Lung microvascular endothelial cell (primary cell): ENCODE data around the gene PTPRCAP. TPM values are rescaled to one million over a fixed set of nuclear protein-coding genes. Genes with fewer than 3 reads are reported as not detected.
"Not testable (repeated sequence)": the region's sequence is repeated elsewhere in the genome, so short reads cannot be mapped to it uniquely, and the experiment has no call there.

ENCODE experiments used
- DNase-seq, 2 donors: peaks; one replicate each; pipeline versions ENCODE4 v3.0.0 to v3.0.0-alpha.2; 2010; ENCODE audit warnings: low read depth in 2 of 2
- total RNA-seq: library from RNA; depleted of rRNA; stranded (reverse); fragments of >200 nt; gene quantifications from 2 replicates; pipeline ENCODE4 v1.2.1, GENCODE V29; 2014

PTPRCAP gene
- total RNA-seq, 1 donor from 2014 or later: 0.20 TPM

GRCh38 chr11:67410984-67411784, 26.3 kb downstream of the PTPRCAP start:
- DNase-seq: no peak

GRCh38 chr11:67410369-67410831, 27.1 kb downstream of the PTPRCAP start:
- DNase-seq: no peak

GRCh38 chr11:67409781-67410368, 27.6 kb downstream of the PTPRCAP start:
- no peak for DNase-seq

- no peak for DNase-seq
Measured at GRCh38 chr11:67409261-67409666, 28.2 kb downstream of the PTPRCAP start.

- DNase-seq: no peak
Measured at GRCh38 chr11:67408437-67409200, 28.9 kb downstream of the PTPRCAP start.

GRCh38 chr11:67407688-67408163, 29.8 kb downstream of the PTPRCAP start:
- no peak for DNase-seq

- DNase-seq: no peak
Measured at GRCh38 chr11:67406969-67407687, 30.4 kb downstream of the PTPRCAP start.

GRCh38 chr11:67406420-67406968, 31.0 kb downstream of the PTPRCAP start:
- no peak for DNase-seq

GRCh38 chr11:67405688-67406339, 31.7 kb downstream of the PTPRCAP start:
- DNase-seq: no peak

- no peak for DNase-seq
Measured at GRCh38 chr11:67405196-67405567, 32.3 kb downstream of the PTPRCAP start.

- DNase-seq: no peak
Measured at GRCh38 chr11:67404515-67405195, 32.8 kb downstream of the PTPRCAP start.

- not testable (repeated sequence) for DNase-seq
Measured at GRCh38 chr11:67403085-67403484, 34.4 kb downstream of the PTPRCAP start.

- not testable (repeated sequence) for DNase-seq
Measured at GRCh38 chr11:67402192-67402839, 35.2 kb downstream of the PTPRCAP start.

- DNase-seq: peak; percentile 89 to 94
Measured at GRCh38 chr11:67401495-67402191, 35.8 kb downstream of the PTPRCAP start, which contains the start of gene PPP1CA. TSS of gene PPP1CA (minus strand) at chr11:67401858. CDS start at chr11:67401782, 76 bp downstream.

- no peak for DNase-seq
Measured at GRCh38 chr11:67400942-67401494, 36.5 kb downstream of the PTPRCAP start.

- DNase-seq: no peak
Measured at GRCh38 chr11:67400251-67400941, 37.1 kb downstream of the PTPRCAP start.

GRCh38 chr11:67398661-67399563, 38.6 kb downstream of the PTPRCAP start:
- no peak for DNase-seq
